GM06990 (cell line): ENCODE results near the gene KAT5.
A peak's percentile ranks its signal among the peaks of the same experiment; 100 is the strongest.

Source experiments
- DNase-seq: peaks from one replicate; pipeline ENCODE4 v3.0.0-alpha.2; 2011; ENCODE audit not compliant: insufficient read length; ENCODE audit errors: extremely low read depth
- H3K27me3 ChIP-seq: replicated peaks from 2 replicates; pipeline ENCODE4 v1.6.0; 2011; ENCODE audit warnings: low read length; ENCODE audit not compliant: control insufficient read depth, insufficient read depth
- H3K36me3 ChIP-seq: 2 replicates; pipeline ENCODE4 v1.5.1; 2011; ENCODE audit warnings: low read length; ENCODE audit not compliant: control insufficient read depth, insufficient read depth
- H3K4me3 ChIP-seq: replicated peaks from 2 replicates; pipeline ENCODE4 v1.5.1; 2011; ENCODE audit warnings: low read depth, mild to moderate bottlenecking, control low read depth, low read length
- TF ChIP-seq, protein P1 (sequence below): IDR thresholded peaks from 2 replicates; pipeline ENCODE4 v1.5.1; 2011; ENCODE audit warnings: low read length, control low read depth, mild to moderate bottlenecking, inconsistent platforms; ENCODE audit not compliant: insufficient read depth, poor library complexity, severe bottlenecking

Gene KAT5

DNA sequence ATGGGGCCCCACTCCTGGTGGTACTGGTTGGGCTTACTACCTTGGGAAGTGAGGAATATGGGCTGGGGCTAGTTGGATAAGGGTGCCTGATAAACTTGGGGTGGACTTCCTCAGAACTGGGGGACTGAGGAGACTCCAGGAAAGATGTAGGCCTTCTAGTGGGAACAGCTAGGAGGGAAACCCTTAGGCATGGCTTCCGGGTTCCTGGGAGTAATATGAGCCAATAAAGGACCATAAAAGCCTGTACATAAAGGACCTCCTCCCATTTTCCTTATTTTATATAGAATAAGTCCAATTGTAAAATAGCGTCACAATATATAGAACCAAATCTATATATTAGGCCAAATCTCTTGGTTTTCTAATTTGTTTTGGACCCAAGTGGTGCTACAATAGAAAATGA lies 27.0 kb downstream of the KAT5 start:
- DNase-seq: no peak
- no peaks in the 10 kb centered on the region; the same call in none of the 2 replicates for H3K27me3 ChIP-seq
- H3K36me3 ChIP-seq: no peaks in the 10 kb centered on the region
- H3K4me3 ChIP-seq: no peak overlapping the region
- TF ChIP-seq, protein P1, sequence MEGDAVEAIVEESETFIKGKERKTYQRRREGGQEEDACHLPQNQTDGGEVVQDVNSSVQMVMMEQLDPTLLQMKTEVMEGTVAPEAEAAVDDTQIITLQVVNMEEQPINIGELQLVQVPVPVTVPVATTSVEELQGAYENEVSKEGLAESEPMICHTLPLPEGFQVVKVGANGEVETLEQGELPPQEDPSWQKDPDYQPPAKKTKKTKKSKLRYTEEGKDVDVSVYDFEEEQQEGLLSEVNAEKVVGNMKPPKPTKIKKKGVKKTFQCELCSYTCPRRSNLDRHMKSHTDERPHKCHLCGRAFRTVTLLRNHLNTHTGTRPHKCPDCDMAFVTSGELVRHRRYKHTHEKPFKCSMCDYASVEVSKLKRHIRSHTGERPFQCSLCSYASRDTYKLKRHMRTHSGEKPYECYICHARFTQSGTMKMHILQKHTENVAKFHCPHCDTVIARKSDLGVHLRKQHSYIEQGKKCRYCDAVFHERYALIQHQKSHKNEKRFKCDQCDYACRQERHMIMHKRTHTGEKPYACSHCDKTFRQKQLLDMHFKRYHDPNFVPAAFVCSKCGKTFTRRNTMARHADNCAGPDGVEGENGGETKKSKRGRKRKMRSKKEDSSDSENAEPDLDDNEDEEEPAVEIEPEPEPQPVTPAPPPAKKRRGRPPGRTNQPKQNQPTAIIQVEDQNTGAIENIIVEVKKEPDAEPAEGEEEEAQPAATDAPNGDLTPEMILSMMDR: no peak

DNA sequence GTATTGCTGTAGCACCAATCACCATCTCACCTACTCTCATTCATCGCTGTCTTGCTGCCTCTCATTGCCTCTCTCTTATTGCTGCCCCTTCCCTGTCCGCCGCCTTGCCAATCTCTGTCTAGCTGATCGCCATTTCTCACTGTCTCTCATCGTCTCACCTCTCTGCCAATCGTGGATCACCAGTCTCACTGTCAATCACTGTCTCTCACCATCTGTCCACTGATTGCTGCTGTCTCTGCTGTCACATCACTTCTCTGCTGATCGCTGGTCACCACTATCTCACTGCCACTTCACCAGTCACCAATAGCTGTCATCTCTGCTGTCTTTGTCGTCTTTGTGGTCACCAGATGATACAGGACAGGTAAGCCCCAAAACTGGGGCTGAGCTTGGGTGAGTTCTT lies 29.1 kb downstream of the KAT5 start:
- Histone ChIP-seq H3K27me3 (no peaks in the 10 kb centered on the region; the same call in none of the 2 replicates), H3K4me3 (no peak overlapping the region), H3K36me3 (no peaks in the 10 kb centered on the region)
- no peak for DNase-seq
- TF ChIP-seq, protein P1: no peak

- TF ChIP-seq, protein P1: no peak
- DNase-seq: no peak
- Histone ChIP-seq H3K27me3 (no peaks in the 10 kb centered on the region; the same call in none of the 2 replicates), H3K36me3 (no peaks in the 10 kb centered on the region), H3K4me3 (no peak overlapping the region)
These were observed 30.3 kb downstream of the KAT5 start for GRCh38 chr11:65742353-65742752.

DNA sequence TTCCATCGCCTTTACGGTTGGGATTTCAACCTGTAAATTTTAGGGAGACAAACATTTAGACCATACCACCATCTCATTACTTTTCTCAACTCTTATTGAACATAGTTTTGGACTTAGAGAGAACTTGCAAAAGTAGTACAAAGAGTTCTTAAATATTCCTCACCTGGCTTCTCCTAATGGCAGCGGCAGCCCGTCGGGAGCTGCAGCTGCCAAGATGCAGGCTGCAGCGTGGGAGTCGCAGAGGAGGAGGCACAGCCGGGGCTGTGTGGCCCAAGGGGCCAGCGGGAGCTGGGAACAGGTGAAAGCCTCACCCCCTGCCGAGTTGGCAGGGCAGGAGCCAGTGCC lies 31.6 kb downstream of the KAT5 start:
- TF ChIP-seq, protein P1: no peak
- DNase-seq: no peak
- H3K27me3 ChIP-seq: no peaks in the 10 kb centered on the region; the same call in none of the 2 replicates
- H3K4me3 ChIP-seq: no peak overlapping the region
- no peaks in the 10 kb centered on the region for H3K36me3 ChIP-seq

GRCh38 chr11:65744026-65744698 lies 32.1 kb downstream of the KAT5 start:
- TF ChIP-seq, protein P1: peak; percentile 17
- Histone ChIP-seq H3K36me3 (no peaks in the 10 kb centered on the region), H3K4me3 (no peak overlapping the region), H3K27me3 (no peaks in the 10 kb centered on the region; the same call in none of the 2 replicates)
- DNase-seq: no peak

DNA sequence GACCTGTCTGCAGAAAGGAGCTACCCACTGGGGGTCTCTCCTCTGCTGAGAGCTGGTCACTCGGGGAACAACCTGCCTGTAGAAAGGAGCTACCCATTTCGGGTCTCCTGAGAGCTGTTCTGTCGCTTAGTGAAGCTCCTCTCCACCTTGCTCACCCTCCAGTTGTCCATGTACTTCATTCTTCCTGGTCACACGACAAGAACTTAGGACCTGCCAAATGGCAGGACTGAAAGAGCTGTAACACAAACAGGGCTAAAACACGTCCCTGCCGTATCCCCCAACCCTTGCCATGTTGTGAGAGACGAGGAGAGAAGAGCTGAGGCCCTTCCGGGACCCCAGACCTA lies 32.6 kb downstream of the KAT5 start:
- no peaks in the 10 kb centered on the region for H3K36me3 ChIP-seq
- no peak for DNase-seq
- H3K27me3 ChIP-seq: no peaks in the 10 kb centered on the region; the same call in none of the 2 replicates
- TF ChIP-seq, protein P1: no peak
- H3K4me3 ChIP-seq: no peak overlapping the region
